ENCODE measurements around the gene DCAF4. TPM values are rescaled to one million over a fixed set of nuclear protein-coding genes. Genes with fewer than 3 reads are reported as not detected.

DCAF4 gene
- total and polyA plus RNA-seq, 2 of the 4 experiments (the other 2 are of a cell fraction): 28.8 to 29.4 TPM

DNA sequence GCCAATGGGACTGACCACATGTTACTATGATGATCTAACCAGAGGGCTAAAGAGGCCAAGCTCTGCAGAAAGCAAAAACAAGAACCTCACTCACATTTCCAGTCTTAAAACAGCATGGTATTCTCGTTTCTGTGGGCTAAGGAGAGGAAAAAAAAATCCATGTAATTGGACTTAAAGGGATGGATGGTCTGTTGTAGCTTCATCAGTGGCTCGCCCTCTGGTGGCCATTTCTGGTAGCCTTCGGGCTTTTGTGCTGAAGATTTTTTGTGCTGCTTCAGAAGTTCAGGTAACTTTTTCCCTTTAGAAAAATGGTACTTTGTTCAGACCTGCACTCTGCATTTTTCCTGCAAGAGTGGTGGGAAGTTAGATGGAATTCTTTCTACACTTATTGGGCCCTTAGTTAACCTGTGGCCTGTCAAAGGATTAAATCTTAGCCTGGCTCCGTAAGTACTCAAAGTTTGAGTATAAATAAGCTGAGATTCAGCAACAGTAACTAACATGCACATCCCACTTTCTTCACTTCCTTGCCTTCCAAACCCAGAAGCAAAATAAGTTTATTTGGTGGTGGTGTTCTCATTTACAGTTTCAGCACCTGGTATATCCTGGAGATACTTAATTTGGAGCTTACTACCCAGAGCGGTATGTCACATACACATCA lies 22.3 kb downstream of the DCAF4 start:
- peak; percentile 70 for DNase-seq
- BruUV-seq (replicated peaks): no TSS peak
- H2AK5ac ChIP-seq (ENCODE audit: low read depth, low read length): no peak overlapping the region
- H3K4me3 ChIP-seq (ENCODE audit: insufficient read depth, low read depth, low read length): no peak overlapping the region
- no peaks in the 10 kb centered on the region for H3K27me3 ChIP-seq (ENCODE audit: control insufficient read depth, insufficient read depth, low read length)
- CTCF ChIA-PET: interaction anchor here (0.6 to 5.7 kb wide), 13 partner anchors 10 to 441 kb away, joined by 3 to 70 read pairs (median 5); no protein-coding TSS in a partner anchor
- no peak overlapping the region for H4K91ac ChIP-seq (ENCODE audit: insufficient read depth, low read depth, low read length)
- H2BK120ac ChIP-seq (ENCODE audit: low read depth, low read length): no peak overlapping the region
- H3K9me3 ChIP-seq (ENCODE audit: control insufficient read depth, insufficient read depth, low read length): no peaks in the 10 kb centered on the region
- H3K4me2 ChIP-seq (ENCODE audit: low read depth, low read length): no peak overlapping the region
- 0 out of 2 replicates have a peak, but pooled peaks cover 4% of the 10 kb centered on the region for H3K4me1 ChIP-seq (ENCODE audit: control insufficient read depth, insufficient read depth, low read length)
- no peak overlapping the region for H3K9ac ChIP-seq (ENCODE audit: low read depth, low read length)
- H3K14ac ChIP-seq (replicated peaks; ENCODE audit: low read depth, low read length): no peak overlapping the region
- peaks cover 12% of the 10 kb centered on the region for H3K9me1 ChIP-seq (ENCODE audit: insufficient read depth, low read length)
- H2AK9ac ChIP-seq (replicated peaks; ENCODE audit: low read depth, low read length, poor library complexity): no peak overlapping the region
- dilution Hi-C loops (cut with HindIII; ENCODE audit: low sequenced_read_pairs, unreplicated experiment): no loop called here
- H3K56ac ChIP-seq (ENCODE audit: extremely low read depth, insufficient read depth, low read length): no peak overlapping the region
- no peak overlapping the region for H4K5ac ChIP-seq (ENCODE audit: low read depth, low read length)
- no CpG with 5 or more reads among the region's 5 CpGs for WGBS, 2 experiments (ENCODE audit: extremely low coverage in 2 of 2, insufficient read length in 1 of 2)
- in situ Hi-C loops (cut with MboI; ENCODE audit: low sequenced_read_pairs): loop anchor here (5.0 kb wide), 1 partner anchor 436 kb away; no protein-coding TSS in a partner anchor
- no peak overlapping the region for H2BK20ac ChIP-seq (ENCODE audit: low read depth, low read length)
- TF ChIP-seq BHLHE40 (IDR thresholded peaks at IDR 0.05; ENCODE audit: low read depth, low read length) (no peak), SMC3 (IDR thresholded peaks at IDR 0.05; ENCODE audit: low read depth, low read length) (peak; percentile 94), RAD21 (IDR thresholded peaks at IDR 0.05; ENCODE audit: low read length) (peak; percentile 80)
- TF ChIP-seq, protein P1, sequence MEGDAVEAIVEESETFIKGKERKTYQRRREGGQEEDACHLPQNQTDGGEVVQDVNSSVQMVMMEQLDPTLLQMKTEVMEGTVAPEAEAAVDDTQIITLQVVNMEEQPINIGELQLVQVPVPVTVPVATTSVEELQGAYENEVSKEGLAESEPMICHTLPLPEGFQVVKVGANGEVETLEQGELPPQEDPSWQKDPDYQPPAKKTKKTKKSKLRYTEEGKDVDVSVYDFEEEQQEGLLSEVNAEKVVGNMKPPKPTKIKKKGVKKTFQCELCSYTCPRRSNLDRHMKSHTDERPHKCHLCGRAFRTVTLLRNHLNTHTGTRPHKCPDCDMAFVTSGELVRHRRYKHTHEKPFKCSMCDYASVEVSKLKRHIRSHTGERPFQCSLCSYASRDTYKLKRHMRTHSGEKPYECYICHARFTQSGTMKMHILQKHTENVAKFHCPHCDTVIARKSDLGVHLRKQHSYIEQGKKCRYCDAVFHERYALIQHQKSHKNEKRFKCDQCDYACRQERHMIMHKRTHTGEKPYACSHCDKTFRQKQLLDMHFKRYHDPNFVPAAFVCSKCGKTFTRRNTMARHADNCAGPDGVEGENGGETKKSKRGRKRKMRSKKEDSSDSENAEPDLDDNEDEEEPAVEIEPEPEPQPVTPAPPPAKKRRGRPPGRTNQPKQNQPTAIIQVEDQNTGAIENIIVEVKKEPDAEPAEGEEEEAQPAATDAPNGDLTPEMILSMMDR (conservative IDR thresholded peaks at IDR 0.05; ENCODE audit: low read depth, low read length): peak; percentile 86
- H3K23ac ChIP-seq (ENCODE audit: low read depth, low read length): no peak overlapping the region
- H3K4ac ChIP-seq (ENCODE audit: low read depth, low read length): no peak overlapping the region
- no peak overlapping the region for H3K18ac ChIP-seq (ENCODE audit: low read depth, low read length)
- H3K79me1 ChIP-seq (ENCODE audit: low read depth in 1 of 2, low read length in 2 of 2): no peaks in the 10 kb centered on the region
- intact Hi-C loops (cut with micrococcal nuclease): loop anchor here (1.0 kb wide), 2 partner anchors 43 to 434 kb away; no protein-coding TSS in a partner anchor
- no peak overlapping the region for H3K27ac ChIP-seq (ENCODE audit: insufficient read depth, low read length)
- H2BK15ac ChIP-seq (ENCODE audit: low read depth, low read length): no peak overlapping the region
- POLR2A ChIA-PET (ENCODE audit: unreplicated experiment): interaction anchor here (1.4 kb wide), 1 partner anchor 435 kb away, joined by 3 read pairs; no protein-coding TSS in a partner anchor
- H2BK5ac ChIP-seq (ENCODE audit: low read depth, low read length, poor library complexity, severe bottlenecking): no peak overlapping the region
- H3K36me3 ChIP-seq (ENCODE audit: control insufficient read depth, insufficient read depth, low read length): peaks cover 10% of the 10 kb centered on the region
- H2AFZ ChIP-seq (replicated peaks; ENCODE audit: low read length, poor library complexity): no peak overlapping the region
- 0 out of 4 replicates have a peak overlapping the region, but pooled peaks of 1 of the 2 experiments have one; percentile 56 for H4K8ac ChIP-seq (ENCODE audit: low read depth in 2 of 2, low read length in 2 of 2)
- peak; percentile 86 for ATAC-seq (ENCODE audit: low read depth)
- H4K20me1 ChIP-seq (ENCODE audit: insufficient read depth, low read length): no peaks in the 10 kb centered on the region

All from IMR-90 (cell line).